ENCODE measurements around the gene CDK1.

CDK1 gene

DNA sequence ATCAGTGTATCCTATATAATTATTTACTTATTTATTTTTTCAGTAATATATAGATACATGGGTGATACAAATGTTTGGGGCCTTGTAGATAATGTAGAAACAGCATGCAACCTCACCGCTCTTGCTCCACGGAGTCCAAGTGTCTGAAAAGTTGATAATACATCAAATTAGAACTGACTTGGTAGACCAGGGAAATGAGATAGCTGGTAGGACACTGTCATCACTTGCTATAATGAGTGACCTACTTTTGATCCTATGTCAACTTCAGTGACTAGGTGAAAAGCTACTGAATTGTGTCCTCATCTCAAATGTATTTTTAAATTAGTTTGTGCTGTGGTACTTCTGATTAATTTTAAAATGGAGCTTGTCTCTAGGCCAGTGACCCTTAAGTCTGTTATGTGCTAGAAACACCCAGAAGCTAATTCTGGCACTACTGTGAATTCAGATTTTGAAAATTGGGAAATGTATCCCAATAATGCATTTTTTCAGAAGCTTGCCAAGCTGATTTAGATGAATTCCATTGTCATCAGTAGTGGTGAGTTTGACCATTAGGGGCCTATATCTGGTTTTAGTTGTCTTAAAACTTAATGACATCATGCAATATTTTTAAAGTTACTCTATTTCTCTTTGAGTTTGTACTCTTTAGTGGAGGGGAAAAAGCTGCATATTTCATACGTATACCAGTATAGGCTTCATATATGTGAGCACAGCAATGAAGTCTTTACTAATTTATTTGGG is 17.4 kb downstream of the CDK1 start:
- Histone ChIP-seq H4K20me1 (ENCODE audit: low read depth, low read length) (peaks cover 42% of the 10 kb centered on the region), H3K36me3 (ENCODE audit: low read length) (peaks cover 52% of the 10 kb centered on the region), H2AFZ (ENCODE audit: low read depth, low read length, severe bottlenecking) (no peak overlapping the region), H3K4me2 (ENCODE audit: low read depth, low read length, poor library complexity, severe bottlenecking) (no peak overlapping the region), H3K27ac (ENCODE audit: low read depth, low read length) (no peak overlapping the region), H3K4me3 (ENCODE audit: insufficient read depth, low read length, poor library complexity, severe bottlenecking) (no peak overlapping the region), H3K9ac (ENCODE audit: low read length) (no peak overlapping the region), H3K27me3 (ENCODE audit: low read length) (no peaks in the 10 kb centered on the region), H3K9me2 (replicated peaks; ENCODE audit: insufficient read depth, low read length) (no peaks in the 10 kb centered on the region), H3K9me3 (ENCODE audit: insufficient read depth, low read length) (no peaks in the 10 kb centered on the region), H3K79me2 (ENCODE audit: insufficient read depth, low read length) (peaks cover 32% of the 10 kb centered on the region), H3F3A (ENCODE audit: insufficient read depth) (peaks cover 73% of the 10 kb centered on the region)
- TF ChIP-seq EZH2phosphoT487 (conservative IDR thresholded peaks at IDR 0.05; ENCODE audit: low read length) = no peak
- no peak for TF ChIP-seq CTCF (IDR thresholded peaks at IDR 0.05; ENCODE audit: insufficient read depth, low read length, poor library complexity, severe bottlenecking)

DNA sequence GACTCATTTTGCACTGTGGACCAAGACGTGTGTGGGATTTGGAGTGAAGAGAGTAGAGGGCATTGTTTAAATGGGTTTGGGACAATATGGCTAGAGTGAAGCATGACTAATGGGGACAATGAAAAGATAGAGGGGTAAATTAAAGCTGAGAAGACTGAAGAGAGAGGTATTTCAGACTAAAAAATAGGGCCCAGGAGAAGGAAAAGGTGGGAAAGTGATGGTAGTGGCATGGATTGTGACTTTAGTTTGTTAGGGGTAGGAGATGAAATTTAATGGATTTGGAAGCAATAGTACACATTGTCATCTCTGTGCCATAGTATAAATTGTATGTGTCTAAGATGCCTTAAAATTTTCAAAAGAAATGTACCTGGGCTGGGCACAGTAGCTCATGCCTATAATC is 18.2 kb downstream of the CDK1 start:
- peaks cover 44% of the 10 kb centered on the region for H3K36me3 ChIP-seq (ENCODE audit: low read length)
- H3F3A ChIP-seq (ENCODE audit: insufficient read depth) = peaks cover 79% of the 10 kb centered on the region
- no peaks in the 10 kb centered on the region for H3K9me2 ChIP-seq (replicated peaks; ENCODE audit: insufficient read depth, low read length)

DNA sequence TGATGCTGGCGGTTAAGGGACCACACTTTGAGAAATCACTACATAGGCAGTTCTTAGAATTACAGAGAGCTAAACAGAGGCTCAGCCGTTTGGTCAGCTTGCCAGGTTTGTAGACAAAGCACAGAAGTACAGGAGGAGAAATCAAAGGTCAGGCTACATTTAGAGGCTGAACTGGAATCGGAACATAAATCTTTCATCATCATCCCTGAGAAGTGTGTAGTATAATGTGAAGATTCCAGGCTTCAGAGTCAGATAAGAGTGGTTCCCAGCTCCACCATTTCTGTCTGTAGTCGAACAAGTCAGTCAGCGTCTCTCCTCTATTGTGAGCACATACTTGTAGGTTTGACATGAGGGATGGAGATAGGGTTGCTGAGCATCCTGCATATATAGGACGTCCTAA is 18.9 kb downstream of the CDK1 start:
- peaks cover 37% of the 10 kb centered on the region for H3K36me3 ChIP-seq (ENCODE audit: low read length)
- TF ChIP-seq EZH2phosphoT487 (conservative IDR thresholded peaks at IDR 0.05; ENCODE audit: low read length) = no peak
- no peak for TF ChIP-seq CTCF (IDR thresholded peaks at IDR 0.05; ENCODE audit: insufficient read depth, low read length, poor library complexity, severe bottlenecking)
- no peak overlapping the region for H3K9ac ChIP-seq (ENCODE audit: low read length)
- H2AFZ ChIP-seq (ENCODE audit: low read depth, low read length, severe bottlenecking) = no peak overlapping the region
- peaks cover 74% of the 10 kb centered on the region for H3F3A ChIP-seq (ENCODE audit: insufficient read depth)
- H3K9me3 ChIP-seq (ENCODE audit: insufficient read depth, low read length) = no peaks in the 10 kb centered on the region
- no peaks in the 10 kb centered on the region for H3K9me2 ChIP-seq (replicated peaks; ENCODE audit: insufficient read depth, low read length)
- no peak overlapping the region for H3K27ac ChIP-seq (ENCODE audit: low read depth, low read length)
- no peak overlapping the region for H3K4me2 ChIP-seq (ENCODE audit: low read depth, low read length, poor library complexity, severe bottlenecking)
- no peaks in the 10 kb centered on the region for H3K27me3 ChIP-seq (ENCODE audit: low read length)
- H3K79me2 ChIP-seq (ENCODE audit: insufficient read depth, low read length) = peaks cover 16% of the 10 kb centered on the region
- H4K20me1 ChIP-seq (ENCODE audit: low read depth, low read length) = peaks cover 27% of the 10 kb centered on the region
- H3K4me3 ChIP-seq (ENCODE audit: insufficient read depth, low read length, poor library complexity, severe bottlenecking) = no peak overlapping the region

More for the DNA sequence above, 18.2 kb downstream of the CDK1 start:
- Histone ChIP-seq H2AFZ (ENCODE audit: low read depth, low read length, severe bottlenecking) (no peak overlapping the region), H3K4me2 (ENCODE audit: low read depth, low read length, poor library complexity, severe bottlenecking) (no peak overlapping the region), H3K79me2 (ENCODE audit: insufficient read depth, low read length) (peaks cover 23% of the 10 kb centered on the region), H3K9ac (ENCODE audit: low read length) (no peak overlapping the region), H4K20me1 (ENCODE audit: low read depth, low read length) (peaks cover 34% of the 10 kb centered on the region), H3K9me3 (ENCODE audit: insufficient read depth, low read length) (no peaks in the 10 kb centered on the region), H3K4me3 (ENCODE audit: insufficient read depth, low read length, poor library complexity, severe bottlenecking) (no peak overlapping the region), H3K27me3 (ENCODE audit: low read length) (no peaks in the 10 kb centered on the region), H3K27ac (ENCODE audit: low read depth, low read length) (no peak overlapping the region)
- no peak for TF ChIP-seq CTCF (IDR thresholded peaks at IDR 0.05; ENCODE audit: insufficient read depth, low read length, poor library complexity, severe bottlenecking)
- no peak for TF ChIP-seq EZH2phosphoT487 (conservative IDR thresholded peaks at IDR 0.05; ENCODE audit: low read length)

All from SU-DHL-6 (cell line).